GM20431 (cell line): ENCODE results near the gene AP5Z1.
"Not testable (repeated sequence)": the region's sequence is repeated elsewhere in the genome, so short reads cannot be mapped to it uniquely, and the experiment has no call there.

ENCODE experiments used
- in situ Hi-C: fragments of 300-500 bp; cut with MseI, MboI; formaldehyde crosslinking; loops from one replicate; pipeline ENCODE4 v1.15.0; 2020; ENCODE audit warnings: low sequenced_read_pairs; ENCODE audit not compliant: unreplicated experiment

The AP5Z1 gene

GRCh38 chr7:4797858-4798705 is 22.7 kb downstream of the AP5Z1 start:
- in situ Hi-C loops, result no loop called here

GRCh38 chr7:4798706-4799235 is 23.3 kb downstream of the AP5Z1 start:
- in situ Hi-C loops, result no loop called here

- in situ Hi-C loops, result no loop called here
Measured at GRCh38 chr7:4799508-4800268, 24.3 kb downstream of the AP5Z1 start.

- in situ Hi-C loops, result no loop called here
Measured at GRCh38 chr7:4800487-4800886, 25.1 kb downstream of the AP5Z1 start.

GRCh38 chr7:4800926-4801838 is 25.8 kb downstream of the AP5Z1 start:
- in situ Hi-C loops, result no loop called here

GRCh38 chr7:4801839-4802231 is 26.4 kb downstream of the AP5Z1 start:
- in situ Hi-C loops, result no loop called here

GRCh38 chr7:4802577-4802976 is 27.2 kb downstream of the AP5Z1 start:
- in situ Hi-C loops, result not testable (repeated sequence)

GRCh38 chr7:4803397-4804241 is 28.2 kb downstream of the AP5Z1 start:
- in situ Hi-C loops, result no loop called here

GRCh38 chr7:4805110-4805983 is 29.9 kb downstream of the AP5Z1 start:
- in situ Hi-C loops, result no loop called here

- in situ Hi-C loops, result no loop called here
Measured at GRCh38 chr7:4805984-4806300, 30.5 kb downstream of the AP5Z1 start.

GRCh38 chr7:4806983-4807597 is 31.7 kb downstream of the AP5Z1 start:
- in situ Hi-C loops, result no loop called here

- in situ Hi-C loops, result no loop called here
Measured at GRCh38 chr7:4807598-4808016, 32.2 kb downstream of the AP5Z1 start.

GRCh38 chr7:4808026-4808425 is 32.6 kb downstream of the AP5Z1 start:
- in situ Hi-C loops, result no loop called here

- in situ Hi-C loops, result no loop called here
Measured at GRCh38 chr7:4808565-4808964, 33.1 kb downstream of the AP5Z1 start.

GRCh38 chr7:4809091-4809591 is 33.7 kb downstream of the AP5Z1 start:
- in situ Hi-C loops, result no loop called here

GRCh38 chr7:4809666-4810065 is 34.2 kb downstream of the AP5Z1 start:
- in situ Hi-C loops, result no loop called here

GRCh38 chr7:4814433-4814832 is 39.0 kb downstream of the AP5Z1 start:
- in situ Hi-C loops, result no loop called here

- in situ Hi-C loops, result no loop called here
Measured at GRCh38 chr7:4815121-4815520, 39.7 kb downstream of the AP5Z1 start.
